ENCODE measurements around the gene PIGO.

- TF ChIP-seq CTCF (IDR thresholded peaks at IDR 0.05; ENCODE audit: insufficient read depth, low read length) (no peak), POLR2AphosphoS5 (IDR thresholded peaks at IDR 0.05; ENCODE audit: low read depth) (no peak)
These were observed 8.7 kb upstream of the PIGO start for GRCh38 chr9:35105126-35105525.

Measured in HL-60 (cell line).